GM12878 (cell line): ENCODE results near the gene NUDT16L1. TPM values are rescaled to one million over a fixed set of nuclear protein-coding genes. Genes with fewer than 3 reads are reported as not detected.

ENCODE experiments used
- ATAC-seq: fragments of 200-7000 bp; cut with Tn5 transposase; 3 replicates; pipeline ENCODE4 v1.9.1; 2020; ENCODE audit warnings: mild to moderate bottlenecking, moderate library complexity
- BruUV-seq: library from RNA; stranded (reverse); fragments of 400-500 nt; replicated peaks from 2 replicates; lab custom pipeline; 2021; lab: Mats Ljungman, UMichigan
- CTCF ChIA-PET: fragments of 300-600 bp; sonication (Branson Sonifier 250); formaldehyde crosslinking; extraction: SDS; loops from one replicate; lab custom pipeline; 2021; ENCODE audit warnings: inconsistent platforms; lab: Yijun Ruan, JAX
- POLR2A ChIA-PET: fragments of 350-600 bp; formaldehyde crosslinking; extraction: SDS; loops from one replicate; lab custom pipeline; 2021; ENCODE audit warnings: inconsistent platforms; lab: Charles Lee
- RAD21 ChIA-PET: fragments of 300-600 bp; sonication (Branson Sonifier 250); formaldehyde crosslinking; loops from one replicate; lab custom pipeline; 2023; ENCODE audit warnings: antibody characterized with exemption; ENCODE audit not compliant: unreplicated experiment; lab: Charles Lee
- SMC1A ChIA-PET: fragments of 300-600 bp; sonication (Branson Sonifier 250); formaldehyde crosslinking; loops from one replicate; lab custom pipeline; 2023; ENCODE audit not compliant: unreplicated experiment, uncharacterized antibody; lab: Charles Lee
- DNase-seq: peaks from one replicate; pipeline ENCODE4 v3.0.0-alpha.2; 2011; ENCODE audit warnings: low read depth, low spot score
- FAIRE-seq: peaks from 3 replicates; lab custom pipeline; 2011; peaks lifted over from hg19 to GRCh38; lab: Jason Lieb, UNC
- H2AFZ ChIP-seq: 2 replicates; pipeline ENCODE4 v1.6.0; 2011; ENCODE audit warnings: low read depth, low read length, control low read depth; ENCODE audit not compliant: control insufficient read depth
- H3K27ac ChIP-seq: 2 replicates; pipeline ENCODE4 v1.5.1; 2011; ENCODE audit warnings: control low read depth; ENCODE audit not compliant: control insufficient read depth, insufficient read depth
- H3K27me3 ChIP-seq, 2 experiments: replicated peaks in 1 of 2; 2 replicates each; pipeline versions ENCODE4 v1.6.0 to v1.6.1; 2011; ENCODE audit warnings: low read length in 1 of 2; ENCODE audit not compliant: control insufficient read depth in 2 of 2, insufficient read depth in 2 of 2
- H3K36me3 ChIP-seq, 2 experiments: 2 replicates each; pipeline ENCODE4 v1.5.1; 2011; ENCODE audit warnings: low read length in 1 of 2; ENCODE audit not compliant: control insufficient read depth in 2 of 2, insufficient read depth in 2 of 2
- H3K4me1 ChIP-seq: 2 replicates; pipeline ENCODE4 v1.6.1; 2011; ENCODE audit warnings: mild to moderate bottlenecking, low read length, moderate library complexity, mixed read lengths; ENCODE audit not compliant: control insufficient read depth, insufficient read depth
- H3K4me2 ChIP-seq: 2 replicates; pipeline ENCODE4 v1.6.0; 2011; ENCODE audit warnings: control low read depth; ENCODE audit not compliant: control insufficient read depth, insufficient read depth
- H3K4me3 ChIP-seq: fragments of 200-600 bp; sonication (generic); 2 replicates; pipeline ENCODE4 v1.5.1; 2016
- H3K79me2 ChIP-seq: 2 replicates; pipeline ENCODE4 v1.6.0; 2011; ENCODE audit warnings: low read length; ENCODE audit not compliant: control insufficient read depth, insufficient read depth
- H3K9ac ChIP-seq: 2 replicates; pipeline ENCODE4 v1.8.0; 2011; ENCODE audit warnings: low read length, control low read depth, mixed read lengths; ENCODE audit not compliant: control insufficient read depth, insufficient read depth
- H3K9me3 ChIP-seq: replicated peaks from 3 replicates; pipeline ENCODE4 v1.5.1; 2011; ENCODE audit warnings: mild to moderate bottlenecking, low read length; ENCODE audit not compliant: control insufficient read depth, insufficient read depth
- H4K20me1 ChIP-seq: 2 replicates; pipeline ENCODE4 v1.6.0; 2011; ENCODE audit not compliant: control insufficient read depth, insufficient read depth
- CREM ChIP-seq: IDR thresholded peaks from 2 replicates; pipeline ENCODE4 v1.6.1; 2014; ENCODE audit warnings: antibody characterized with exemption, low read depth
- FOXK2 ChIP-seq: fragments of 450-650 bp; IDR thresholded peaks from 2 replicates; pipeline ENCODE4 v1.6.1; 2017; ENCODE audit warnings: mild to moderate bottlenecking, moderate library complexity
- HSF1 ChIP-seq: fragments of 150-350 bp; IDR thresholded peaks from 2 replicates; pipeline ENCODE4 v1.6.1; 2014; ENCODE audit warnings: mild to moderate bottlenecking, low read depth, low read length
- IRF3 ChIP-seq: fragments of 450-650 bp; IDR thresholded peaks from 2 replicates; pipeline ENCODE4 v1.6.1; 2014; ENCODE audit warnings: mild to moderate bottlenecking
- KDM1A ChIP-seq: fragments of 200-600 bp; sonication (generic); IDR thresholded peaks from 2 replicates; pipeline ENCODE4 v1.6.1; 2016; ENCODE audit warnings: borderline replicate concordance
- POLR2AphosphoS2 ChIP-seq: IDR thresholded peaks from 2 replicates; pipeline ENCODE4 v1.6.1; 2011; ENCODE audit warnings: low read depth, mild to moderate bottlenecking, low read length, improper control_type of control experiment, moderate library complexity
- SRF ChIP-seq, 2 experiments: IDR thresholded peaks; 2 replicates each; pipeline ENCODE4 v1.6.1; 2011; ENCODE audit warnings: low read depth in 2 of 2, low read length in 2 of 2, mild to moderate bottlenecking in 1 of 2, moderate library complexity in 1 of 2
- ZNF24 ChIP-seq: fragments of 450-650 bp; IDR thresholded peaks from 2 replicates; pipeline ENCODE4 v1.6.1; 2017; ENCODE audit warnings: antibody characterized with exemption, mild to moderate bottlenecking
- WGBS: methylation state at CpG from one replicate; pipeline ENCODE4 v1.1.6; 2016; ENCODE audit warnings: low lambda C conversion rate; ENCODE audit not compliant: insufficient replicate concordance, insufficient coverage; ENCODE audit errors: missing lambda C conversion rate; 5-methylcytosine and 5-hydroxymethylcytosine counted together
- in situ Hi-C: fragments of 300-500 bp; cut with MboI; formaldehyde crosslinking; loops from 9 replicates; pipeline ENCODE4 v1.14.3; 2018; ENCODE audit warnings: mixed read lengths
- intact Hi-C: fragments of 100-400 bp; cut with micrococcal nuclease; formaldehyde crosslinking; loops from one replicate; pipeline ENCODE4 v1.14.2; 2022; ENCODE audit not compliant: unreplicated experiment
- polyA plus RNA-seq, 11 experiments: library from polyadenylated mRNA; depleted of rRNA in 4 of 11; unstranded in 6 of 11; stranded (reverse) in 5 of 11; fragments of >200 nt; fragmentation: Nextera tagmentation in 4 of 11; fragmentation: Illumina TruSeq in 1 of 11; extraction: Ambion mirVana in 4 of 11; extraction: Trizol in 1 of 11; gene quantifications; 1 replicate in 1 of 11; 2 replicates in 10 of 11; pipeline versions ENCODE4 v1.2.1 to v1.2.3, GENCODE V29; 2011 to 2016; ENCODE audit warnings: inconsistent platforms in 2 of 11, missing spikeins in 2 of 11, low read depth in 1 of 11
- total RNA-seq, 4 experiments: library from RNA; depleted of rRNA in 3 of 4; stranded (reverse); fragments of >200 nt in 3 of 4; fragmentation: Illumina TruSeq in 1 of 4; extraction: Trizol in 1 of 4; gene quantifications; 2 replicates each; pipeline versions ENCODE4 v1.2.1 to v1.2.3, GENCODE V29; 2013 to 2021
- TF ChIP-seq, protein P1 (sequence below): IDR thresholded peaks from 2 replicates; pipeline ENCODE4 v1.6.1; 2012; ENCODE audit warnings: low read depth, low read length, improper control_type of control experiment
- TF ChIP-seq, protein P2 (sequence below): fragments of 450-650 bp; IDR thresholded peaks from 2 replicates; pipeline ENCODE4 v1.6.1; 2016; ENCODE audit warnings: mild to moderate bottlenecking
- TF ChIP-seq, protein P3 (sequence below): fragments of 450-650 bp; IDR thresholded peaks from 2 replicates; pipeline ENCODE4 v1.6.1; 2016; ENCODE audit warnings: mild to moderate bottlenecking, moderate library complexity, borderline replicate concordance

Gene NUDT16L1
- total and polyA plus RNA-seq, 10 of the 15 experiments (the other 5 are each of a cell fraction or from before 2014, with no cell fraction given): 1.4 to 77.7 (median 28.9) TPM

- no TSS peak for BruUV-seq
- Histone ChIP-seq H3K4me1 (peaks cover under 1% of the 10 kb centered on the region), H3K9me3 (no peaks in the 10 kb centered on the region), H3K27ac (no peak overlapping the region), H3K9ac (no peak overlapping the region), H3K4me2 (no peak overlapping the region), H3K79me2 (no peaks in the 10 kb centered on the region), H3K36me3 (peaks cover 0 to 22% of the 10 kb centered on the region in 2 experiments; a peak in 3 of 4 replicates), H2AFZ (no peak overlapping the region), H4K20me1 (no peaks in the 10 kb centered on the region), H3K27me3 (no peaks in the 10 kb centered on the region), H3K4me3 (no peak overlapping the region)
- ChIA-PET POLR2A (no interaction called here), SMC1A (no interaction called here), CTCF (no interaction called here), RAD21 (no interaction called here)
- WGBS: 77% methylated on average over 8 of the region's 8 CpGs
- intact Hi-C loops: no loop called here
- in situ Hi-C loops: no loop called here
- ATAC-seq: no peak
- no peak for FAIRE-seq
- TF ChIP-seq FOXK2: no peak
- TF ChIP-seq CREM: no peak
- TF ChIP-seq SRF (IDR thresholded peaks at IDR 0.05; ENCODE audit: low read depth in 2 of 2, low read length in 2 of 2): no peak
- TF ChIP-seq POLR2AphosphoS2: no peak
- no peak for TF ChIP-seq ZNF24
- TF ChIP-seq, protein P1, sequence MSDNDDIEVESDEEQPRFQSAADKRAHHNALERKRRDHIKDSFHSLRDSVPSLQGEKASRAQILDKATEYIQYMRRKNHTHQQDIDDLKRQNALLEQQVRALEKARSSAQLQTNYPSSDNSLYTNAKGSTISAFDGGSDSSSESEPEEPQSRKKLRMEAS: no peak
- TF ChIP-seq, protein P2, sequence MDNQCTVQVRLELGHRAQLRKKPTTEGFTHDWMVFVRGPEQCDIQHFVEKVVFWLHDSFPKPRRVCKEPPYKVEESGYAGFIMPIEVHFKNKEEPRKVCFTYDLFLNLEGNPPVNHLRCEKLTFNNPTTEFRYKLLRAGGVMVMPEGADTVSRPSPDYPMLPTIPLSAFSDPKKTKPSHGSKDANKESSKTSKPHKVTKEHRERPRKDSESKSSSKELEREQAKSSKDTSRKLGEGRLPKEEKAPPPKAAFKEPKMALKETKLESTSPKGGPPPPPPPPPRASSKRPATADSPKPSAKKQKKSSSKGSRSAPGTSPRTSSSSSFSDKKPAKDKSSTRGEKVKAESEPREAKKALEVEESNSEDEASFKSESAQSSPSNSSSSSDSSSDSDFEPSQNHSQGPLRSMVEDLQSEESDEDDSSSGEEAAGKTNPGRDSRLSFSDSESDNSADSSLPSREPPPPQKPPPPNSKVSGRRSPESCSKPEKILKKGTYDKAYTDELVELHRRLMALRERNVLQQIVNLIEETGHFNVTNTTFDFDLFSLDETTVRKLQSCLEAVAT: no peak
- TF ChIP-seq, protein P3, sequence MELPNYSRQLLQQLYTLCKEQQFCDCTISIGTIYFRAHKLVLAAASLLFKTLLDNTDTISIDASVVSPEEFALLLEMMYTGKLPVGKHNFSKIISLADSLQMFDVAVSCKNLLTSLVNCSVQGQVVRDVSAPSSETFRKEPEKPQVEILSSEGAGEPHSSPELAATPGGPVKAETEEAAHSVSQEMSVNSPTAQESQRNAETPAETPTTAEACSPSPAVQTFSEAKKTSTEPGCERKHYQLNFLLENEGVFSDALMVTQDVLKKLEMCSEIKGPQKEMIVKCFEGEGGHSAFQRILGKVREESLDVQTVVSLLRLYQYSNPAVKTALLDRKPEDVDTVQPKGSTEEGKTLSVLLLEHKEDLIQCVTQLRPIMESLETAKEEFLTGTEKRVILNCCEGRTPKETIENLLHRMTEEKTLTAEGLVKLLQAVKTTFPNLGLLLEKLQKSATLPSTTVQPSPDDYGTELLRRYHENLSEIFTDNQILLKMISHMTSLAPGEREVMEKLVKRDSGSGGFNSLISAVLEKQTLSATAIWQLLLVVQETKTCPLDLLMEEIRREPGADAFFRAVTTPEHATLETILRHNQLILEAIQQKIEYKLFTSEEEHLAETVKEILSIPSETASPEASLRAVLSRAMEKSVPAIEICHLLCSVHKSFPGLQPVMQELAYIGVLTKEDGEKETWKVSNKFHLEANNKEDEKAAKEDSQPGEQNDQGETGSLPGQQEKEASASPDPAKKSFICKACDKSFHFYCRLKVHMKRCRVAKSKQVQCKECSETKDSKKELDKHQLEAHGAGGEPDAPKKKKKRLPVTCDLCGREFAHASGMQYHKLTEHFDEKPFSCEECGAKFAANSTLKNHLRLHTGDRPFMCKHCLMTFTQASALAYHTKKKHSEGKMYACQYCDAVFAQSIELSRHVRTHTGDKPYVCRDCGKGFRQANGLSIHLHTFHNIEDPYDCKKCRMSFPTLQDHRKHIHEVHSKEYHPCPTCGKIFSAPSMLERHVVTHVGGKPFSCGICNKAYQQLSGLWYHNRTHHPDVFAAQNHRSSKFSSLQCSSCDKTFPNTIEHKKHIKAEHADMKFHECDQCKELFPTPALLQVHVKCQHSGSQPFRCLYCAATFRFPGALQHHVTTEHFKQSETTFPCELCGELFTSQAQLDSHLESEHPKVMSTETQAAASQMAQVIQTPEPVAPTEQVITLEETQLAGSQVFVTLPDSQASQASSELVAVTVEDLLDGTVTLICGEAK: no peak
- TF ChIP-seq KDM1A: no peak
- no peak for TF ChIP-seq HSF1
- no peak for TF ChIP-seq IRF3
- no peak for DNase-seq
Measured at GRCh38 chr16:4687416-4687815, 5.9 kb upstream of the NUDT16L1 start.
